ENCODE results near the gene STON2. TPM values are rescaled to one million over a fixed set of nuclear protein-coding genes. Genes with fewer than 3 reads are reported as not detected.
A peak's percentile ranks its signal among the peaks of the same experiment; 100 is the strongest.

The STON2 gene
- polyA plus RNA-seq, 2 of the 4 experiments (the other 2 are of a cell fraction): 0.53 to 1.3 TPM

DNA sequence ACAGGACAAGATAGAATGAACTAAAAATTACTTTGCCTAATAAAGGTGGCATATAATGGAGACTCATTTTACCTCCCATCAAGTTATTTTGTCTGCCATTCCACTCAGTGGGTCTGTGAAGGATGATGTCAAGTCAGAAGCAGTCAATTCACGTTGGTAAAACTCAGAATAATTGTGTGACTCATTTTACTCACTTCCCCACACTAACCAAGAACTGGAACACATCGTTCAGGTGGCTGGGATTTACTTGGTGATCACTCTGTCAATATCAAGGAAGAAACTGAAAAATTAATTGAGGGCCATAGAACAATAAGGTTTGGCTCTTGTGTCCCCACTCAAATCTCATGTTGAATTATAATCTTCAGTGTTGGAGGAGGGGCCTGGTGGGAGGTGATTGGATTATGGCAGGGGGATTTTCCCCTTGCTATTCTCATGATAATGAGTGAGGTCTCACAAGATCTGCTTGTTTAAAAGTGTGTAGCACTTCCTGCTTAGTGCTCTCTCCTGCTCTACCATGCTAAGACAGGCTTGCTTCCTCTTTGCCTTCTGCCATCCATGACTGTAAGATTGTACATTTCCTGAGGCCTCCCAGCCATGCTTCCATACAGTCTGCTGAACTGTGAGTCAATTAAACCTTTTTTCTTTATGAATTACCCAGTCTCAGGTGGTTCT is 143.7 kb downstream of the STON2 start (continued):
- no peak for TF ChIP-seq RAD21 (conservative IDR thresholded peaks at IDR 0.05 in 1 of 2, IDR thresholded peaks at IDR 0.05 in 1 of 2)

DNA sequence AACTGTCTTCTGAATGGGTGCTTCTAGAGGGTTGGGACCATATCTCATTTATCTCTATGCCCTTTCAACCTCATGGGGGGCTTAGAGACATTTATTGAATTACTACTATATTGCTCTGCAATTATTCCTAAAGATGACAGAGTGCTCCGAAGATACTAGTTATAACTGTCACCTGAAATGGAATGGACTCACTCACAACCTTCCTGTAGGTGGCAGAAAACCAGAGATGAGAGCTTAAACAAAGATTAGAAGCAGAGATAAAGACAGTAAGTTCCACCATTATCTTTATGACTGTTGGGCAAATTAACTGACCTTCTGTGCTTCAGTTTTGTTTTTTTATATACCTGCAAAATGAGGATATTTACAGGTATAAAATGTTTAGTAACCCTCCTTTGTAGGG is 147.8 kb downstream of the STON2 start:
- Histone ChIP-seq H3K9me3 (no peaks in the 10 kb centered on the region), H3K27ac (no peak overlapping the region), H3K4me1 (no peaks in the 10 kb centered on the region), H3K4me2 (no peak overlapping the region), H3K4me3 (no peak overlapping the region)
- ChIA-PET POLR2A (no interaction called here), CTCF (interaction anchor here (1.0 to 2.0 kb wide), 2 partner anchors 11 to 201 kb away, joined by 4 to 7 read pairs; no protein-coding TSS in a partner anchor)
- 56% methylated on average over 1 of the region's 1 CpG for WGBS (ENCODE audit: missing lambda C conversion rate)
- ATAC-seq (no peak), DNase-seq (ENCODE audit: low read depth in 1 of 2, low spot score in 1 of 2) (no peak), FAIRE-seq (no peak)
- TF ChIP-seq GATA3 (IDR thresholded peaks at IDR 0.05; ENCODE audit: borderline replicate concordance) (peak; percentile 31; the same call in 1 of the 2 replicates), HOXB5 (CRISPR knock-in tag; IDR thresholded peaks at IDR 0.05) (no peak)

DNA sequence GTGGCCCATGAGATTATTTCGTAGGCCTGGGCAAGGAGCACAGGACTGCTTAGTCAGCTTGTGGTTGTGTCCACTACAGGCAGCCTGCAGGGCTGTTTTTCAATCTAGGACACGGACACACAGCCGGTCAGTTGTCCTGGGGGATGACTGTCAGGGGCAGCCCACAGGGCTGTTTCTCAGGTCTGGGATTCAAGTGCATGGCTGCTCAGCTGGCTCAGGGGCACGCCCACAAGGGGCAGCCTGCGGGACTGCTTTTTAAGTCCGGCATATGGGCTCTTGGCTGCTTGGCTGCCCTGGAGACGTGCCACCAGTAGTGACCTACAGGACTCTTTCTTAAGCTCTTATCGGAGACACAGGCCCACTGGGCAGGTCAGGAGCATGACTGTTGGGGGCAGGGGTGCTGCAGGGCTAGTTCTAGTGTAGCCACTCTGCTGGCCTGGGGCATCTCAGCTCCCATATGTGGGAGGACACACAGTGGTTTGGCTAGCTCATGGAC is 152.8 kb downstream of the STON2 start:
- CTCF ChIA-PET: interaction anchor here (1.7 to 2.8 kb wide), 2 partner anchors 22 to 217 kb away, joined by 7 to 11 read pairs; no protein-coding TSS in a partner anchor
- no peak for DNase-seq (ENCODE audit: low read depth in 1 of 2, low spot score in 1 of 2)
- POLR2A ChIA-PET: no interaction called here
- FAIRE-seq: no peak
- Histone ChIP-seq H3K27ac (no peak overlapping the region), H3K9me3 (no peaks in the 10 kb centered on the region), H3K4me3 (no peak overlapping the region), H3K4me1 (no peaks in the 10 kb centered on the region), H3K4me2 (no peak overlapping the region)
- TF ChIP-seq, protein P1, sequence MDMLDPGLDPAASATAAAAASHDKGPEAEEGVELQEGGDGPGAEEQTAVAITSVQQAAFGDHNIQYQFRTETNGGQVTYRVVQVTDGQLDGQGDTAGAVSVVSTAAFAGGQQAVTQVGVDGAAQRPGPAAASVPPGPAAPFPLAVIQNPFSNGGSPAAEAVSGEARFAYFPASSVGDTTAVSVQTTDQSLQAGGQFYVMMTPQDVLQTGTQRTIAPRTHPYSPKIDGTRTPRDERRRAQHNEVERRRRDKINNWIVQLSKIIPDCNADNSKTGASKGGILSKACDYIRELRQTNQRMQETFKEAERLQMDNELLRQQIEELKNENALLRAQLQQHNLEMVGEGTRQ (IDR thresholded peaks at IDR 0.05): no peak
- no peak for TF ChIP-seq KDM1A (IDR thresholded peaks at IDR 0.05; ENCODE audit: low read depth)
- no peak for TF ChIP-seq POLR2A (IDR thresholded peaks at IDR 0.05; ENCODE audit: low read length)
- TF ChIP-seq JUN (IDR thresholded peaks at IDR 0.05): no peak
- TF ChIP-seq NFE2L2 (conservative IDR thresholded peaks at IDR 0.05; ENCODE audit: low read length): no peak
- TF ChIP-seq NPAS2 (CRISPR knock-in tag; IDR thresholded peaks at IDR 0.05; ENCODE audit: borderline replicate concordance): no peak
- TF ChIP-seq RNF2 (IDR thresholded peaks at IDR 0.05; ENCODE audit: borderline replicate concordance, low read depth): no peak
- no peak for TF ChIP-seq MYC (IDR thresholded peaks at IDR 0.05; ENCODE audit: borderline replicate concordance, low read length)
- TF ChIP-seq, protein P2, sequence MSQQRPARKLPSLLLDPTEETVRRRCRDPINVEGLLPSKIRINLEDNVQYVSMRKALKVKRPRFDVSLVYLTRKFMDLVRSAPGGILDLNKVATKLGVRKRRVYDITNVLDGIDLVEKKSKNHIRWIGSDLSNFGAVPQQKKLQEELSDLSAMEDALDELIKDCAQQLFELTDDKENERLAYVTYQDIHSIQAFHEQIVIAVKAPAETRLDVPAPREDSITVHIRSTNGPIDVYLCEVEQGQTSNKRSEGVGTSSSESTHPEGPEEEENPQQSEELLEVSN (IDR thresholded peaks at IDR 0.05; ENCODE audit: borderline replicate concordance, low read depth): no peak
- no peak for TF ChIP-seq FOSB (CRISPR knock-in tag; IDR thresholded peaks at IDR 0.05)
- no peak for TF ChIP-seq ZFP36 (IDR thresholded peaks at IDR 0.05; ENCODE audit: borderline replicate concordance, partially characterized antibody)
- no peak for TF ChIP-seq TP53 (CRISPR knock-in tag; IDR thresholded peaks at IDR 0.05)
- TF ChIP-seq, protein P3, sequence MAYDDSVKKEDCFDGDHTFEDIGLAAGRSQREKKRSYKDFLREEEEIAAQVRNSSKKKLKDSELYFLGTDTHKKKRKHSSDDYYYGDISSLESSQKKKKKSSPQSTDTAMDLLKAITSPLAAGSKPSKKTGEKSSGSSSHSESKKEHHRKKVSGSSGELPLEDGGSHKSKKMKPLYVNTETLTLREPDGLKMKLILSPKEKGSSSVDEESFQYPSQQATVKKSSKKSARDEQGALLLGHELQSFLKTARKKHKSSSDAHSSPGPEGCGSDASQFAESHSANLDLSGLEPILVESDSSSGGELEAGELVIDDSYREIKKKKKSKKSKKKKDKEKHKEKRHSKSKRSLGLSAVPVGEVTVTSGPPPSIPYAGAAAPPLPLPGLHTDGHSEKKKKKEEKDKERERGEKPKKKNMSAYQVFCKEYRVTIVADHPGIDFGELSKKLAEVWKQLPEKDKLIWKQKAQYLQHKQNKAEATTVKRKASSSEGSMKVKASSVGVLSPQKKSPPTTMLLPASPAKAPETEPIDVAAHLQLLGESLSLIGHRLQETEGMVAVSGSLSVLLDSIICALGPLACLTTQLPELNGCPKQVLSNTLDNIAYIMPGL (CRISPR knock-in tag; IDR thresholded peaks at IDR 0.05; ENCODE audit: borderline replicate concordance): no peak
- TF ChIP-seq GATA3 (IDR thresholded peaks at IDR 0.05; ENCODE audit: borderline replicate concordance): no peak
- ATAC-seq: no peak
- WGBS (ENCODE audit: missing lambda C conversion rate): 46% methylated on average over 7 of the region's 8 CpGs

All from A549 (cell line).